ENCODE measurements around the gene PAOX.

PAOX gene

GRCh38 chr10:133440633-133441285, 61.7 kb downstream of the PAOX start:
- no peak for FAIRE-seq
